Endothelial cell of umbilical vein (primary cell): ENCODE data around the gene MROH2A.

Experiments used
- CTCF ChIP-seq, 2 donors: IDR thresholded peaks; 1 replicate in 1 of 2; 2 replicates in 1 of 2; pipeline ENCODE4 v1.5.1; 2011; ENCODE audit warnings: low read length in 2 of 2, mild to moderate bottlenecking in 2 of 2, moderate library complexity in 2 of 2, control low read depth in 1 of 2, inconsistent platforms in 1 of 2, low read depth in 1 of 2; ENCODE audit not compliant: insufficient read depth in 1 of 2; ENCODE audit errors: extremely low read depth in 1 of 2
- EZH2 ChIP-seq: IDR thresholded peaks from 2 replicates; pipeline ENCODE4 v1.6.1; 2012; ENCODE audit warnings: borderline replicate concordance, low read depth, mild to moderate bottlenecking, moderate library complexity, low read length, inconsistent platforms; ENCODE audit not compliant: severe bottlenecking
- FOS ChIP-seq: IDR thresholded peaks from 2 replicates; pipeline ENCODE4 v1.6.1; 2011; ENCODE audit warnings: mild to moderate bottlenecking, low read length, moderate library complexity, borderline replicate concordance; ENCODE audit not compliant: insufficient read depth
- GATA2 ChIP-seq: IDR thresholded peaks from 2 replicates; pipeline ENCODE4 v1.7.0; 2011; ENCODE audit warnings: low read depth, mild to moderate bottlenecking, moderate library complexity, mixed read lengths, low read length; ENCODE audit not compliant: insufficient read length, insufficient read depth
- JUN ChIP-seq: IDR thresholded peaks from 2 replicates; pipeline ENCODE4 v1.6.1; 2011; ENCODE audit warnings: borderline replicate concordance, low read depth; ENCODE audit not compliant: insufficient read length, insufficient read depth
- MAX ChIP-seq: IDR thresholded peaks from 2 replicates; pipeline ENCODE4 v1.6.1; 2011; ENCODE audit not compliant: insufficient read depth, insufficient read length
- MYC ChIP-seq: IDR thresholded peaks from one replicate; pipeline ENCODE4 v1.6.1; 2011; ENCODE audit warnings: mild to moderate bottlenecking, low read depth, low read length
- POLR2A ChIP-seq: IDR thresholded peaks from 2 replicates; pipeline ENCODE4 v1.6.1; 2012; ENCODE audit warnings: low read depth, mild to moderate bottlenecking, control low read depth, low read length
- POLR2AphosphoS5 ChIP-seq: IDR thresholded peaks from 2 replicates; pipeline ENCODE4 v1.6.1; 2012; ENCODE audit warnings: low read depth, mild to moderate bottlenecking, control low read depth, low read length, moderate library complexity; ENCODE audit not compliant: insufficient read depth

GRCh38 chr2:233831011-233831721 lies 53.0 kb downstream of the MROH2A start:
- TF ChIP-seq JUN = no peak
- no peak for TF ChIP-seq POLR2AphosphoS5
- no peak for TF ChIP-seq MYC
- no peak for TF ChIP-seq CTCF (IDR thresholded peaks at IDR 0.05; ENCODE audit: extremely low read depth in 1 of 2, insufficient read depth in 1 of 2, low read depth in 1 of 2, low read length in 2 of 2)
- TF ChIP-seq EZH2 = no peak
- no peak for TF ChIP-seq MAX
- TF ChIP-seq FOS = no peak
- no peak for TF ChIP-seq POLR2A
- no peak for TF ChIP-seq GATA2
